Measurements from ENCODE around the gene NELL1. TPM values are rescaled to one million over a fixed set of nuclear protein-coding genes. Genes with fewer than 3 reads are reported as not detected.

NELL1 gene
- total and polyA plus RNA-seq, 7 donors = 0.34 to 1.1 (median 0.62) TPM; not detected in 3

DNA sequence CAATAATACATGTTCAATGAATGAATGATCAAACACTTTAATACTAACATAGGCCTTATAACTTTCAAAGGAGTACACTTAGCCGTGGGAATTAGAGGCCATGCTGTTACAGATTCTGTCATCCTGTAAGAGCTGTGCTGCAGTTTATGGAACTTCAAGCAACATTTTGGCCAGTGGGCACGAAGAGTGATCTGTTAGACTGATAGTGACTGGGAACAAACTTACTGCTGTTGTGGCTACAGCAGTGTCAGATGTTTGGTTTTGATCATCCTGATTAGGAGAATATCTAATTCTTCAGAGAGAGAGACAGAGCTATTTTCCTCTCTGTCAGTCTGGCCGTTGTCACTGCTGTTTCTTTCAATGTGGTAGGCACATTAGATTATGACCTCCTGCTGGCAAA, 348.9 kb downstream of the NELL1 start:
- Histone ChIP-seq H3K27me3 (no peaks in the 10 kb centered on the region), H3K36me3 (no peaks in the 10 kb centered on the region), H3K9me3 (peaks cover 0 to 6% (median 0%) of the 10 kb centered on the region in 4 donors), H3K27ac (no peak overlapping the region), H3K4me3 (no peak overlapping the region), H3K4me1 (no peaks in the 10 kb centered on the region)
- intact Hi-C loops (cut with DNase I) = no loop called here
- 65 to 66% methylated on average over 3 of the region's 3 CpGs for WGBS, 2 donors
- TF ChIP-seq POLR2AphosphoS5 (IDR thresholded peaks at IDR 0.05) = no peak
- no peak for TF ChIP-seq EP300 (IDR thresholded peaks at IDR 0.05)
- TF ChIP-seq CTCF (IDR thresholded peaks at IDR 0.05) = no peak
- no peak for TF ChIP-seq POLR2A (IDR thresholded peaks at IDR 0.05)
- no peak for DNase-seq

- Histone ChIP-seq H3K27me3 (no peaks in the 10 kb centered on the region), H3K27ac (no peak overlapping the region), H3K4me3 (no peak overlapping the region), H3K9me3 (no peaks in the 10 kb centered on the region), H3K4me1 (no peaks in the 10 kb centered on the region), H3K36me3 (no peaks in the 10 kb centered on the region)
- 47 to 73% methylated on average over 1 of the region's 1 CpG for WGBS, 2 donors
- TF ChIP-seq POLR2A (IDR thresholded peaks at IDR 0.05) (no peak), CTCF (IDR thresholded peaks at IDR 0.05) (no peak), POLR2AphosphoS5 (IDR thresholded peaks at IDR 0.05) (no peak), EP300 (IDR thresholded peaks at IDR 0.05) (no peak)
- intact Hi-C loops (cut with DNase I) = no loop called here
- DNase-seq = no peak
These were observed 357.3 kb downstream of the NELL1 start for GRCh38 chr11:21026685-21027084.

- Histone ChIP-seq H3K36me3 (no peaks in the 10 kb centered on the region), H3K9me3 (peaks cover 0 to 3% (median 1%) of the 10 kb centered on the region in 4 donors), H3K4me1 (no peaks in the 10 kb centered on the region), H3K27me3 (no peaks in the 10 kb centered on the region), H3K27ac (no peak overlapping the region), H3K4me3 (no peak overlapping the region)
- TF ChIP-seq POLR2AphosphoS5 (IDR thresholded peaks at IDR 0.05) (no peak), EP300 (IDR thresholded peaks at IDR 0.05) (no peak)
- intact Hi-C loops (cut with DNase I) = no loop called here
- WGBS, 2 donors = 61 to 85% methylated on average over 2 of the region's 2 CpGs
- no peak for DNase-seq
These were observed 368.5 kb downstream of the NELL1 start for GRCh38 chr11:21037850-21038249.

DNA sequence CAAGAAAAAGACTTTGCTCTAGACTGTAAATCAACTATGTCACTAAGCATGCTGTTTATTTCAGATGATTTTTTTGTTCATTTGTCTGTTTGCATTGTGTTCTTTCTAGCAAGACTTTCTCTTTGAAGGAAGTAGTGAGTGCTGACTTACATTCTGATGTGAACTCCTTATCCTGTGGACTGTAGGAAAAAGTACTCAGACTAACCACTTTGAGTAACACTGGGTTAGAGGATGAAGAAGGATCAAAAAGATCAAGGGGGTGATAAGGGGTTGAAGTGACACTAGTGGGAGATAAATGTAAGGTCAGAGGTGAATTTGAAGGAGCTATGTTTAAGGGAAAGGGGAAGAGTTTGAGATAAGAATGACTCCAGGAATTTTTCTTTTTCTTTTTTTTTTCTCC, 369.4 kb downstream of the NELL1 start:
- H3K27me3 ChIP-seq = no peaks in the 10 kb centered on the region
- intact Hi-C loops (cut with DNase I) = no loop called here
- no peak for DNase-seq
- no peaks in the 10 kb centered on the region for H3K4me1 ChIP-seq
- TF ChIP-seq POLR2AphosphoS5 (IDR thresholded peaks at IDR 0.05) (no peak), CTCF (IDR thresholded peaks at IDR 0.05) (no peak), EP300 (IDR thresholded peaks at IDR 0.05) (no peak), POLR2A (IDR thresholded peaks at IDR 0.05) (no peak)
- H3K9me3 ChIP-seq = peaks cover 0 to 3% (median 1%) of the 10 kb centered on the region in 4 donors
- H3K36me3 ChIP-seq = no peaks in the 10 kb centered on the region
- H3K27ac ChIP-seq = no peak overlapping the region
- H3K4me3 ChIP-seq = no peak overlapping the region

GRCh38 chr11:21040630-21041029, 371.2 kb downstream of the NELL1 start:
- no peak for TF ChIP-seq POLR2A (IDR thresholded peaks at IDR 0.05)
- TF ChIP-seq CTCF (IDR thresholded peaks at IDR 0.05) = no peak
- TF ChIP-seq POLR2AphosphoS5 (IDR thresholded peaks at IDR 0.05) = no peak
- no peak for TF ChIP-seq EP300 (IDR thresholded peaks at IDR 0.05)
- no peaks in the 10 kb centered on the region for H3K27me3 ChIP-seq
- 84 to 91% methylated on average over 2 of the region's 2 CpGs for WGBS, 2 donors
- H3K27ac ChIP-seq = no peak overlapping the region
- H3K36me3 ChIP-seq = no peaks in the 10 kb centered on the region
- no peak for DNase-seq
- H3K9me3 ChIP-seq = peaks cover 0 to 3% (median 1%) of the 10 kb centered on the region in 4 donors
- H3K4me3 ChIP-seq = no peak overlapping the region
- no peaks in the 10 kb centered on the region for H3K4me1 ChIP-seq
- intact Hi-C loops (cut with DNase I) = no loop called here
